Measurements from ENCODE around the gene CMYA5.
A peak's percentile ranks its signal among the peaks of the same experiment; 100 is the strongest.

The CMYA5 gene

GRCh38 chr5:79695526-79695925, 5.9 kb downstream of the CMYA5 start:
- no peak for TF ChIP-seq CTCF (conservative IDR thresholded peaks at IDR 0.05; ENCODE audit: low read depth, low read length)
- H3K9ac ChIP-seq: no peak overlapping the region
- no peak overlapping the region for H2AFZ ChIP-seq (ENCODE audit: low read depth)
- no peak overlapping the region for H3K4me3 ChIP-seq (IDR thresholded peaks at IDR 0.05; ENCODE audit: insufficient read depth, low read depth, low read length)
- H3K4me1 ChIP-seq (ENCODE audit: low read depth, poor library complexity, severe bottlenecking): peaks cover 77% of the 10 kb centered on the region
- H4K20me1 ChIP-seq (ENCODE audit: insufficient read depth): no peaks in the 10 kb centered on the region
- H3K27ac ChIP-seq: no peak overlapping the region; the same call in 1 of the 2 replicates
- no peaks in the 10 kb centered on the region for H3K36me3 ChIP-seq (ENCODE audit: insufficient read depth)
- no peaks in the 10 kb centered on the region for H3K79me2 ChIP-seq (ENCODE audit: insufficient read depth, low read depth)
- H3K4me2 ChIP-seq: peak overlapping the region; percentile 56
- H3K27me3 ChIP-seq (ENCODE audit: insufficient read depth, low read depth): no peaks in the 10 kb centered on the region

- no peaks in the 10 kb centered on the region for H3K79me2 ChIP-seq (ENCODE audit: insufficient read depth, low read depth)
- no peaks in the 10 kb centered on the region for H3K27me3 ChIP-seq (ENCODE audit: insufficient read depth, low read depth)
- no peaks in the 10 kb centered on the region for H3K36me3 ChIP-seq (ENCODE audit: insufficient read depth)
- H3K4me1 ChIP-seq (ENCODE audit: low read depth, poor library complexity, severe bottlenecking): peaks cover 86% of the 10 kb centered on the region
- no peaks in the 10 kb centered on the region for H4K20me1 ChIP-seq (ENCODE audit: insufficient read depth)
- H3K4me3 ChIP-seq (IDR thresholded peaks at IDR 0.05; ENCODE audit: insufficient read depth, low read depth, low read length): no peak overlapping the region
- peak overlapping the region; percentile 26; the same call in 1 of the 2 replicates for H3K27ac ChIP-seq
- peak overlapping the region; percentile 63 for H3K4me2 ChIP-seq
- no peak for TF ChIP-seq CTCF (conservative IDR thresholded peaks at IDR 0.05; ENCODE audit: low read depth, low read length)
- H3K9ac ChIP-seq: no peak overlapping the region; the same call in 1 of the 2 replicates
- H2AFZ ChIP-seq (ENCODE audit: low read depth): no peak overlapping the region
Observed at GRCh38 chr5:79697222-79698170, 7.9 kb downstream of the CMYA5 start.

GRCh38 chr5:79699763-79700400, 10.2 kb downstream of the CMYA5 start:
- Histone ChIP-seq H3K36me3 (ENCODE audit: insufficient read depth) (no peaks in the 10 kb centered on the region), H3K4me3 (IDR thresholded peaks at IDR 0.05; ENCODE audit: insufficient read depth, low read depth, low read length) (no peak overlapping the region), H3K79me2 (ENCODE audit: insufficient read depth, low read depth) (no peaks in the 10 kb centered on the region), H2AFZ (ENCODE audit: low read depth) (peak overlapping the region; percentile 47), H3K9ac (peak overlapping the region; percentile 0; the same call in 1 of the 2 replicates), H3K27ac (peak overlapping the region; percentile 72), H3K27me3 (ENCODE audit: insufficient read depth, low read depth) (no peaks in the 10 kb centered on the region), H4K20me1 (ENCODE audit: insufficient read depth) (no peaks in the 10 kb centered on the region), H3K4me1 (ENCODE audit: low read depth, poor library complexity, severe bottlenecking) (peaks cover 71% of the 10 kb centered on the region), H3K4me2 (peak overlapping the region; percentile 63)
- no peak for TF ChIP-seq CTCF (conservative IDR thresholded peaks at IDR 0.05; ENCODE audit: low read depth, low read length)

GRCh38 chr5:79702606-79703380, 13.2 kb downstream of the CMYA5 start:
- no peaks in the 10 kb centered on the region for H3K79me2 ChIP-seq (ENCODE audit: insufficient read depth, low read depth)
- H3K36me3 ChIP-seq (ENCODE audit: insufficient read depth): no peaks in the 10 kb centered on the region
- H3K27me3 ChIP-seq (ENCODE audit: insufficient read depth, low read depth): no peaks in the 10 kb centered on the region
- H3K4me1 ChIP-seq (ENCODE audit: low read depth, poor library complexity, severe bottlenecking): peaks cover 42% of the 10 kb centered on the region
- no peak overlapping the region for H3K4me2 ChIP-seq
- no peak overlapping the region for H3K9ac ChIP-seq
- no peak overlapping the region for H3K4me3 ChIP-seq (IDR thresholded peaks at IDR 0.05; ENCODE audit: insufficient read depth, low read depth, low read length)
- TF ChIP-seq CTCF (conservative IDR thresholded peaks at IDR 0.05; ENCODE audit: low read depth, low read length): peak; percentile 90
- no peak overlapping the region for H3K27ac ChIP-seq
- H4K20me1 ChIP-seq (ENCODE audit: insufficient read depth): no peaks in the 10 kb centered on the region
- H2AFZ ChIP-seq (ENCODE audit: low read depth): no peak overlapping the region

All from KMS-11 (cell line).